ENCODE data around the gene ICAM1. TPM values are rescaled to one million over a fixed set of nuclear protein-coding genes. Genes with fewer than 3 reads are reported as not detected.

Gene ICAM1
- total and polyA plus RNA-seq, 2 of the 13 experiments (the other 11 are each of a cell fraction or from before 2014, with no cell fraction given) = 37.9 to 98.4 TPM

DNA sequence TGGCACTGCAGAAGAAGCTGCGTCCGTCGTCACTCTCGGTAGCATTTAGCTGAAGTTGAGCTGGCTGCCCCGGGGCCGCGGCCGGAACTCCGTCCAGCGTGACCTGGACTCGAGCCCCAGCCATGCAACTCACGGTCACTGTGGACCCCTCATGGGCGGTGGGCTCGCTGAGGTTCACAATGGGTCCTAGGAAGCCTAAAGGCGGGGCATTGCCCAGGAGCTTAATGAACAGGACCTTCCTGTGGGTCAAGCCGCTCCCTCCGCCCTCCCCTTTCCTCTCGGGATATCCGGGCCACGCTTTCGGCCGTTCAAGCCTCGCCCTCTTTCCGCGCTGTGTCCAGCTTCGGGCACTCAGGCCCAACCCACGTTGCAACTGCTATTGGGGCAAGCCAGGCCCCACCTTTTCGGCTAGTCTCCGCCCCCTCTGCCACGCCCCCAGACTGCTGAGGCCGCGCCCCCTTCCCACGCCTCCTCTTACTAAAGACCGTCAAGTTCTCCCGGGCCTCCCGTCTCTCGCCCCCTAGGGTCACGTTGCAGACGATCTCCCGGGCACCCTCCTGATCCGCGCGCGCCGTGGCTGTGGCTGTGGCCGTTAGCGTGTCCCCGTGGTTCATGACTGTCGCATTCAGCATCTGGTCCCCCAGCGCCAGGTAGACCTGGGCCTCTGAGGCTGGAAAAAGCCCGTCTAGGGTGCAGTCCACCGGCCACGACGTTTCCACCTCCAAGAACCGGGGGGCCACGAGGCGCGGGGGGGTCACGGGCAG lies 63.9 kb downstream of the ICAM1 start (continued):
- 0 out of 2 replicates have a peak, but pooled peaks have one; percentile 17 for TF ChIP-seq CCDC6 (CRISPR knock-in tag; IDR thresholded peaks at IDR 0.05)
- TF ChIP-seq ZNF382 (CRISPR knock-in tag; IDR thresholded peaks at IDR 0.05; ENCODE audit: borderline replicate concordance) = no peak
- TF ChIP-seq, protein P1, sequence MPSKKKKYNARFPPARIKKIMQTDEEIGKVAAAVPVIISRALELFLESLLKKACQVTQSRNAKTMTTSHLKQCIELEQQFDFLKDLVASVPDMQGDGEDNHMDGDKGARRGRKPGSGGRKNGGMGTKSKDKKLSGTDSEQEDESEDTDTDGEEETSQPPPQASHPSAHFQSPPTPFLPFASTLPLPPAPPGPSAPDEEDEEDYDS (CRISPR knock-in tag; IDR thresholded peaks at IDR 0.05) = peak; percentile 91
- TF ChIP-seq ZNF329 (CRISPR knock-in tag; IDR thresholded peaks at IDR 0.05; ENCODE audit: low read depth) = no peak
- TF ChIP-seq SPEN (CRISPR knock-in tag; IDR thresholded peaks at IDR 0.05; ENCODE audit: low read depth) = peak; percentile 85
- TF ChIP-seq ESRRA (CRISPR knock-in tag; IDR thresholded peaks at IDR 0.05; ENCODE audit: low read depth) = 0 out of 2 replicates have a peak, but pooled peaks have one; percentile 66
- no peak for TF ChIP-seq RAD51 (IDR thresholded peaks at IDR 0.05; ENCODE audit: borderline replicate concordance)
- no peak for TF ChIP-seq PHB2 (IDR thresholded peaks at IDR 0.05; ENCODE audit: partially characterized antibody)
- TF ChIP-seq ZMYM4 (CRISPR knock-in tag; IDR thresholded peaks at IDR 0.05) = peak; percentile 50; the same call in 1 of the 2 replicates
- TF ChIP-seq ZNF674 (CRISPR knock-in tag; IDR thresholded peaks at IDR 0.05; ENCODE audit: low read depth) = 0 out of 2 replicates have a peak, but pooled peaks have one; percentile 51
- no peak for TF ChIP-seq ZBTB3 (CRISPR knock-in tag; IDR thresholded peaks at IDR 0.05; ENCODE audit: borderline replicate concordance, low read depth)
- no peak; the same call in 1 of the 2 replicates for TF ChIP-seq ZNF292 (CRISPR knock-in tag; IDR thresholded peaks at IDR 0.05; ENCODE audit: borderline replicate concordance, low read depth)
- TF ChIP-seq, protein P2, sequence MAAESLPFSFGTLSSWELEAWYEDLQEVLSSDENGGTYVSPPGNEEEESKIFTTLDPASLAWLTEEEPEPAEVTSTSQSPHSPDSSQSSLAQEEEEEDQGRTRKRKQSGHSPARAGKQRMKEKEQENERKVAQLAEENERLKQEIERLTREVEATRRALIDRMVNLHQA (CRISPR knock-in tag; IDR thresholded peaks at IDR 0.05) = no peak
- TF ChIP-seq, protein P3, sequence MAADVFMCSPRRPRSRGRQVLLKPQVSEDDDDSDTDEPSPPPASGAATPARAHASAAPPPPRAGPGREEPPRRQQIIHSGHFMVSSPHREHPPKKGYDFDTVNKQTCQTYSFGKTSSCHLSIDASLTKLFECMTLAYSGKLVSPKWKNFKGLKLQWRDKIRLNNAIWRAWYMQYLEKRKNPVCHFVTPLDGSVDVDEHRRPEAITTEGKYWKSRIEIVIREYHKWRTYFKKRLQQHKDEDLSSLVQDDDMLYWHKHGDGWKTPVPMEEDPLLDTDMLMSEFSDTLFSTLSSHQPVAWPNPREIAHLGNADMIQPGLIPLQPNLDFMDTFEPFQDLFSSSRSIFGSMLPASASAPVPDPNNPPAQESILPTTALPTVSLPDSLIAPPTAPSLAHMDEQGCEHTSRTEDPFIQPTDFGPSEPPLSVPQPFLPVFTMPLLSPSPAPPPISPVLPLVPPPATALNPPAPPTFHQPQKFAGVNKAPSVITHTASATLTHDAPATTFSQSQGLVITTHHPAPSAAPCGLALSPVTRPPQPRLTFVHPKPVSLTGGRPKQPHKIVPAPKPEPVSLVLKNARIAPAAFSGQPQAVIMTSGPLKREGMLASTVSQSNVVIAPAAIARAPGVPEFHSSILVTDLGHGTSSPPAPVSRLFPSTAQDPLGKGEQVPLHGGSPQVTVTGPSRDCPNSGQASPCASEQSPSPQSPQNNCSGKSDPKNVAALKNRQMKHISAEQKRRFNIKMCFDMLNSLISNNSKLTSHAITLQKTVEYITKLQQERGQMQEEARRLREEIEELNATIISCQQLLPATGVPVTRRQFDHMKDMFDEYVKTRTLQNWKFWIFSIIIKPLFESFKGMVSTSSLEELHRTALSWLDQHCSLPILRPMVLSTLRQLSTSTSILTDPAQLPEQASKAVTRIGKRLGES (CRISPR knock-in tag; IDR thresholded peaks at IDR 0.05; ENCODE audit: borderline replicate concordance) = no peak
- peak; percentile 74 for TF ChIP-seq POLR2G (IDR thresholded peaks at IDR 0.05; ENCODE audit: low read depth, low read length)
- no peak for TF ChIP-seq RFX5 (IDR thresholded peaks at IDR 0.05; ENCODE audit: low read depth, low read length)
- TF ChIP-seq, protein P4, sequence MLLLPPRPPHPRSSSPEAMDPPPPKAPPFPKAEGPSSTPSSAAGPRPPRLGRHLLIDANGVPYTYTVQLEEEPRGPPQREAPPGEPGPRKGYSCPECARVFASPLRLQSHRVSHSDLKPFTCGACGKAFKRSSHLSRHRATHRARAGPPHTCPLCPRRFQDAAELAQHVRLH (CRISPR knock-in tag; IDR thresholded peaks at IDR 0.05; ENCODE audit: borderline replicate concordance, low read depth) = no peak
- TF ChIP-seq TBX2 (CRISPR knock-in tag; IDR thresholded peaks at IDR 0.05; ENCODE audit: borderline replicate concordance) = peak; percentile 82
- no peak for TF ChIP-seq HOXA9 (CRISPR knock-in tag; IDR thresholded peaks at IDR 0.05; ENCODE audit: borderline replicate concordance)
- no peak for TF ChIP-seq SMARCC2 (IDR thresholded peaks at IDR 0.05)
- TF ChIP-seq HOXA5 (CRISPR knock-in tag; IDR thresholded peaks at IDR 0.05) = no peak
- TF ChIP-seq, protein P5, sequence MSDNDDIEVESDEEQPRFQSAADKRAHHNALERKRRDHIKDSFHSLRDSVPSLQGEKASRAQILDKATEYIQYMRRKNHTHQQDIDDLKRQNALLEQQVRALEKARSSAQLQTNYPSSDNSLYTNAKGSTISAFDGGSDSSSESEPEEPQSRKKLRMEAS (IDR thresholded peaks at IDR 0.05) = peak; percentile 91

Measured in HepG2 (cell line).